PC-9 (cell line): Measurements from ENCODE around the gene NDNF. TPM values are rescaled to one million over a fixed set of nuclear protein-coding genes. Genes with fewer than 3 reads are reported as not detected.

Source experiments
- BruUV-seq: library from RNA; stranded (reverse); fragments of 400-500 nt; replicated peaks from 2 replicates; lab custom pipeline; 2021; lab: Mats Ljungman, UMichigan
- CTCF ChIA-PET: fragments of 300-600 bp; sonication (Branson Sonifier 250); formaldehyde crosslinking; loops from one replicate; lab custom pipeline; 2022; ENCODE audit warnings: antibody characterized with exemption; lab: Charles Lee
- POLR2A ChIA-PET: fragments of 300-600 bp; sonication (Branson Sonifier 250); formaldehyde crosslinking; loops from one replicate; lab custom pipeline; 2022; ENCODE audit warnings: antibody characterized with exemption; ENCODE audit not compliant: unreplicated experiment; lab: Charles Lee
- DNase-seq, 2 experiments: peaks; one replicate each; pipeline versions ENCODE4 v3.0.0 to v3.0.0-alpha.2; 2015 to 2022; ENCODE audit warnings: mixed read lengths in 1 of 2
- H2AFZ ChIP-seq: fragments of 200-600 bp; sonication (generic); 2 replicates; pipeline ENCODE4 v1.8.1; 2017; ENCODE audit warnings: antibody characterized with exemption
- H3F3A ChIP-seq: fragments of 200-600 bp; sonication (generic); 2 replicates; pipeline ENCODE4 v1.8.1; 2017; ENCODE audit warnings: antibody characterized with exemption, mild to moderate bottlenecking, low read depth; ENCODE audit not compliant: insufficient read depth
- H3K27ac ChIP-seq: fragments of 200-600 bp; sonication (generic); 2 replicates; pipeline ENCODE4 v1.6.1; 2016; ENCODE audit warnings: mixed run types
- H3K27me3 ChIP-seq: fragments of 200-600 bp; sonication (generic); 2 replicates; pipeline ENCODE4 v1.6.1; 2016; ENCODE audit warnings: low read depth, mixed run types; ENCODE audit not compliant: insufficient read depth
- H3K36me3 ChIP-seq: fragments of 200-600 bp; sonication (generic); 2 replicates; pipeline ENCODE4 v1.6.1; 2016; ENCODE audit warnings: low read depth, mixed run types
- H3K4me1 ChIP-seq: fragments of 200-600 bp; sonication (generic); replicated peaks from 2 replicates; pipeline ENCODE4 v1.6.1; 2016; ENCODE audit warnings: mixed run types; ENCODE audit not compliant: insufficient read depth
- H3K4me2 ChIP-seq: fragments of 200-600 bp; sonication (generic); 2 replicates; pipeline ENCODE4 v1.6.1; 2017; ENCODE audit warnings: mixed run types
- H3K4me3 ChIP-seq: fragments of 200-600 bp; sonication (generic); 2 replicates; pipeline ENCODE4 v1.6.1; 2016; ENCODE audit warnings: mixed run types
- H3K79me2 ChIP-seq: fragments of 200-600 bp; sonication (generic); 2 replicates; pipeline ENCODE4 v1.6.1; 2017; ENCODE audit warnings: low read depth, mixed run types
- H3K9me2 ChIP-seq: fragments of 200-600 bp; sonication (generic); 2 replicates; pipeline ENCODE4 v1.8.1; 2017; ENCODE audit warnings: mild to moderate bottlenecking; ENCODE audit not compliant: insufficient read depth
- H3K9me3 ChIP-seq: fragments of 200-600 bp; sonication (generic); 2 replicates; pipeline ENCODE4 v1.8.1; 2016; ENCODE audit warnings: low read depth; ENCODE audit not compliant: insufficient read depth
- H4K20me1 ChIP-seq: fragments of 200-600 bp; sonication (generic); 2 replicates; pipeline ENCODE4 v1.8.1; 2017; ENCODE audit not compliant: insufficient read depth
- EZH2 ChIP-seq: fragments of 200-600 bp; sonication (generic); IDR thresholded peaks from 2 replicates; pipeline ENCODE4 v1.8.0; 2017; ENCODE audit warnings: antibody characterized with exemption, low read depth
- intact Hi-C: fragments of 100-400 bp; cut with micrococcal nuclease; formaldehyde crosslinking; loops from one replicate; pipeline ENCODE4 v1.10.0; 2022; ENCODE audit not compliant: unreplicated experiment
- total RNA-seq: library from RNA; stranded (reverse); gene quantifications from 2 replicates; pipeline ENCODE4 v1.2.3, GENCODE V29; 2021
- TF ChIP-seq, protein P1 (sequence below): fragments of 200-600 bp; sonication (generic); conservative IDR thresholded peaks from 2 replicates; pipeline ENCODE4 v1.6.1; 2017; ENCODE audit warnings: mixed run types, antibody characterized with exemption, mild to moderate bottlenecking, moderate library complexity

Gene NDNF
- total RNA-seq, 1 experiment from 2014 or later, result not detected

DNA sequence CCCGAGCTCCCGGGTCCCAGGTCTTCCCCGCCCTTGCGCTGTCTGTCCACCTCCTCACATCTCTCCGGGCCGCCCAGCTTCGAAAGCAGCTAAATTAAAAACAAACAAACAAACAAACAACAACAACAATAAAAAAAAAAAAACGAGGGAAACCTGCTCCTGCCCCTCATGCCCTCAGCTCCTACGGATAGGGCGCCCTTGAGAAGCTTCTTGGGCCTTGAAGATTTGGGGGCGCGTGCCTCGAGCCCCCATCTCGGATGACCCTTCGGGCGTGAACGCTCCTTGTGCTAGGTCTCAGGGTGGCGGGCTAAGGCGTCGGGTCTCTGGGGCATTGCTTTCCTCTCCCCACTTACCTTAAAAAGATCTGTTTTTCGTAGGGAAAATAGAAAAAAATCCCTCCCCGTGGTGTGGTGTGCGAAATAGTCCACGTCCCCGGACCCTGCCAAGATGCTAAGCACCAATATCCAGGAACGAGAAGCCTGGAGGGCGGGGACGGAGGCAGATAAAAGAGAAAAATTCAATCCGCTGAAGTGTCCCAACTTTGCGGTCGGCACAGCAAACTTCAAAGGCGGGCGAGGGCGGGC, 603 bp downstream of the NDNF start:
- Histone ChIP-seq H3K4me2 (peak overlapping the region; percentile 61), H3K9me2 (no peaks in the 10 kb centered on the region; the same call in 1 of the 2 replicates), H3K4me3 (peak overlapping the region; percentile 50; the same call in 1 of the 2 replicates), H3K36me3 (no peaks in the 10 kb centered on the region), H4K20me1 (no peaks in the 10 kb centered on the region), H3F3A (no peaks in the 10 kb centered on the region), H3K9me3 (no peaks in the 10 kb centered on the region), H3K4me1 (no peaks in the 10 kb centered on the region), H3K27ac (no peak overlapping the region), H3K79me2 (no peaks in the 10 kb centered on the region), H2AFZ (peak overlapping the region; percentile 66), H3K27me3 (peaks cover 12% of the 10 kb centered on the region; the same call in 1 of the 2 replicates)
- no peak for DNase-seq
- intact Hi-C loops, result no loop called here
- BruUV-seq, result no TSS peak
- POLR2A ChIA-PET, result no interaction called here
- CTCF ChIA-PET, result interaction anchor here (0.7 kb wide), 1 partner anchor 235 kb away, joined by 3 read pairs; no protein-coding TSS in a partner anchor
- TF ChIP-seq, protein P1, sequence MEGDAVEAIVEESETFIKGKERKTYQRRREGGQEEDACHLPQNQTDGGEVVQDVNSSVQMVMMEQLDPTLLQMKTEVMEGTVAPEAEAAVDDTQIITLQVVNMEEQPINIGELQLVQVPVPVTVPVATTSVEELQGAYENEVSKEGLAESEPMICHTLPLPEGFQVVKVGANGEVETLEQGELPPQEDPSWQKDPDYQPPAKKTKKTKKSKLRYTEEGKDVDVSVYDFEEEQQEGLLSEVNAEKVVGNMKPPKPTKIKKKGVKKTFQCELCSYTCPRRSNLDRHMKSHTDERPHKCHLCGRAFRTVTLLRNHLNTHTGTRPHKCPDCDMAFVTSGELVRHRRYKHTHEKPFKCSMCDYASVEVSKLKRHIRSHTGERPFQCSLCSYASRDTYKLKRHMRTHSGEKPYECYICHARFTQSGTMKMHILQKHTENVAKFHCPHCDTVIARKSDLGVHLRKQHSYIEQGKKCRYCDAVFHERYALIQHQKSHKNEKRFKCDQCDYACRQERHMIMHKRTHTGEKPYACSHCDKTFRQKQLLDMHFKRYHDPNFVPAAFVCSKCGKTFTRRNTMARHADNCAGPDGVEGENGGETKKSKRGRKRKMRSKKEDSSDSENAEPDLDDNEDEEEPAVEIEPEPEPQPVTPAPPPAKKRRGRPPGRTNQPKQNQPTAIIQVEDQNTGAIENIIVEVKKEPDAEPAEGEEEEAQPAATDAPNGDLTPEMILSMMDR, result no peak
- no peak for TF ChIP-seq EZH2

DNA sequence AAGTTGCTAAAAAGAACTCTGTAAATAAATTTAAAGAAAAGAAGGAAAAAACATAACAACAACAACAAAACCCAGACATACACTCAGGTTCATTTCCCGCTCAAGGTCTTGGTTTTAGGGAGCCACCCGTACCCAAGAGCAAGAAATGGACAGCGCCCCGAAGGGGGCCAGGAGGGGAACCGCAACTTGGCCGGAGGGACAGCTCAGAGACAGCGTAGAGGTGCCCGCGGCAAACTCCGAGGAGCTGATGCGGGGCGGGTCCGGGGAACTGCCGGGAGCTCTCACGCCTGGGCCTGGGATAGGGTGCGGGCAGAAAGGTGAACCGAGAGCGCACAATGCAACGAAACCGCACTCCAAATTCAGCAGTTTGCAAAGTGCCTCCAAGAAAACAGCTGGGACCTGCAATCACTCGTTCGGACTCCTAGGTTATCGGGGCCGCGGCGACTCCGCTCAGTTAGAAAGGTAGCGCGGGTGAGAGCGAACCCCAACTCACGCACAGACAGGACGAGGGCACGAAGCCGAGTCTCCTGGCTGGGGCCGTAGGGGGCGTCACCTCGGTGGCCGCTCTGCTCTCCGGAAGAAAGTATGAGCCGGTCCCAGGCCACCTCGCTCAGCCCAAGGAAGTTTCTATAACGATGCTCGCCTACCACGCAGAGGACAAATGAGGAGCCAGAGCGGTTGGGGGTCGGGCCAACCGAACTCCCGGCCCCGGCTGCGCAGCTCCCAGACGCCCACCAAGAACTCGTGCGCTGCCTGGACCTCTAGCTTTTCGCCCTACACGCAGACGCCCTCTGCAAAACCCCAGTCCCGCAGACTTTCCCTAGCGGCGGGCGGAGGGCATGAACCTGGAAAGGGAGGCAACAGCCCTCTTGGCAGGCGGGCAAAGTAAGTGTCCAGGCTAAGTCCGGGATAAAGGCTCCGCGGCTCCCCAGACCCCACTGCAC, 1.4 kb downstream of the NDNF start:
- Histone ChIP-seq H3K36me3 (no peaks in the 10 kb centered on the region), H3K4me1 (no peaks in the 10 kb centered on the region), H3K79me2 (no peaks in the 10 kb centered on the region), H3F3A (no peaks in the 10 kb centered on the region), H4K20me1 (no peaks in the 10 kb centered on the region), H3K4me2 (peak overlapping the region; percentile 61; the same call in 1 of the 2 replicates), H3K4me3 (no peak overlapping the region), H3K27ac (no peak overlapping the region), H3K9me3 (no peaks in the 10 kb centered on the region), H3K27me3 (peaks cover 12% of the 10 kb centered on the region; the same call in 1 of the 2 replicates), H3K9me2 (no peaks in the 10 kb centered on the region; the same call in 1 of the 2 replicates), H2AFZ (no peak overlapping the region)
- ChIA-PET POLR2A (no interaction called here), CTCF (interaction anchor here (0.6 kb wide), 1 partner anchor 197 kb away, joined by 3 read pairs; no protein-coding TSS in a partner anchor)
- TF ChIP-seq, protein P1, result no peak
- TF ChIP-seq EZH2, result no peak
- no TSS peak for BruUV-seq
- peak in 1 of 2 experiments; percentile 14 for DNase-seq
- intact Hi-C loops, result no loop called here

DNA sequence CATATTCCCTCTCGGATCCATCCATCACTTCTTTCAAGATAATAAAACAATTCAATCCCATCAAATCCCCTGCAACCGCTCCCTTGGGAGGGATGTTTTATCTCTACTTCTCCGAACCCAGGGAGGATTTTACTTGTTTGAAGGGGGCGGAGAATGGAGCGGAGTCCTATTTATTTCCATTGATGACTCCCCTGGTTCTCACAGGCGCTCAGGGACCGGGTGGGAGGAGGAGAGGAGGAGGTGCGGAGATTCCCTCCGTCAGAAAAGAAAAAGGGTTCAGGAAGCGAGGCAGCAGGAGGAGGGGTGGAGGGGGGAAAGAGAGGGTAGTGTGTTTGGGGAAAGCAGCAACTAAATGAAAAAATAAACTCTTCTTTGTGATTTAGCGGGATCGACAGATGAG, 2.1 kb downstream of the NDNF start:
- no peaks in the 10 kb centered on the region for H4K20me1 ChIP-seq
- no peak for TF ChIP-seq EZH2
- TF ChIP-seq, protein P1, result no peak
- BruUV-seq, result no TSS peak
- no peaks in the 10 kb centered on the region; the same call in 1 of the 2 replicates for H3K9me2 ChIP-seq
- H3K27ac ChIP-seq, result no peak overlapping the region
- peaks cover 12% of the 10 kb centered on the region; the same call in 1 of the 2 replicates for H3K27me3 ChIP-seq
- no peak overlapping the region for H2AFZ ChIP-seq
- no peak overlapping the region for H3K4me2 ChIP-seq
- CTCF ChIA-PET, result interaction anchor here (0.6 kb wide), 1 partner anchor 197 kb away, joined by 3 read pairs; no protein-coding TSS in a partner anchor
- H3F3A ChIP-seq, result no peaks in the 10 kb centered on the region
- no peak overlapping the region for H3K4me3 ChIP-seq
- no peak for DNase-seq
- H3K36me3 ChIP-seq, result no peaks in the 10 kb centered on the region
- intact Hi-C loops, result no loop called here
- no peaks in the 10 kb centered on the region for H3K79me2 ChIP-seq
- no peaks in the 10 kb centered on the region for H3K4me1 ChIP-seq
- H3K9me3 ChIP-seq, result no peaks in the 10 kb centered on the region
- POLR2A ChIA-PET, result no interaction called here
